HG03558 (cell line): ENCODE data around the gene KLK8.

Experiments used
- ATAC-seq: cut with Tn5 transposase; IDR thresholded peaks from one replicate; pipeline ENCODE4 v1.9.1; 2021; ENCODE audit warnings: moderate number of reproducible peaks; ENCODE audit not compliant: unreplicated experiment; ENCODE audit errors: extremely low read depth

The KLK8 gene, protein sequence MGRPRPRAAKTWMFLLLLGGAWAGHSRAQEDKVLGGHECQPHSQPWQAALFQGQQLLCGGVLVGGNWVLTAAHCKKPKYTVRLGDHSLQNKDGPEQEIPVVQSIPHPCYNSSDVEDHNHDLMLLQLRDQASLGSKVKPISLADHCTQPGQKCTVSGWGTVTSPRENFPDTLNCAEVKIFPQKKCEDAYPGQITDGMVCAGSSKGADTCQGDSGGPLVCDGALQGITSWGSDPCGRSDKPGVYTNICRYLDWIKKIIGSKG

DNA sequence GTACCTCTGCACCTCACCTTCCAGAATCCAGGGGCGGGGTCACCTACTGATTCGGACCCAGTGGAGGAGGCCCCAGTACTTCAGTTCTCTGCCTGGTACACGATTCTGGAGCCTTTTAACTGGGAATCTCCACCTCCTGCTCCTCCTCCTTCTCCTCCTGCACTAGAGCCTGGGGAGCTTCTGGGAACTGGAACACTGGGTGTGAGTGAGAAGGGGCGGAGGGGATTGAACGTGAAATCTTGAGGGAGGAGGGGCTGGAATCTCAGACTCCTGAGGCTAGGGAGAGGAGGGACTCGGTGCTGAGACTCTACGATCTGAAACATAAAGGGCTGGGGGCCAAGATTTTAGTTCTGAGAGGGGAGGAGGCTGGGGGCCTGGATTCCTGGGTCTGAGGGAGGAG is at the start of gene KLK8:
Gene KLK8, minus strand, starts transcription at position 90 of the 400 bp plus-strand sequence. CDS start 437 bp downstream, outside the sequence.
- ATAC-seq, result no peak

- no peak for ATAC-seq
Measured at GRCh38 chr19:51047031-51047335, 45.6 kb upstream of the KLK8 start.

DNA sequence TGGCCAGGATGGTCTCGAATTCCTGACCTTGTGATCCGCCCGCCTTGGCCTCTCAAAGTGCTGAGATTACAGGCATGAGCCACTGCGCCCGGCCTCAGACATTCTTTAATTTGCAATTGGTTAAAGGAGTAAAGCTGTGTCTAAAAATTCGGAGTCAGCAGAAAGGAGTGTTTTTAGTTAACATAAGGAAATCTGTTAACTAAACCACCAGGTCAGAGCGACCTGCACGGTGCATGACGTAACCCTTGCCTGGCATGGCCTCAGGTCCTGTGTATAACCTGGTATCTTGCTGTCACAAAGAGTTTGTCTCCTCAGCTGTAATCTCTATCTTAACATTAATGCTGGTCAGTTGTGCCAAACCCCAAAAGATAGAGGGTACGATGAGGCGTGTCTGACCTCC is 42.9 kb upstream of the KLK8 start:
- no peak for ATAC-seq

DNA sequence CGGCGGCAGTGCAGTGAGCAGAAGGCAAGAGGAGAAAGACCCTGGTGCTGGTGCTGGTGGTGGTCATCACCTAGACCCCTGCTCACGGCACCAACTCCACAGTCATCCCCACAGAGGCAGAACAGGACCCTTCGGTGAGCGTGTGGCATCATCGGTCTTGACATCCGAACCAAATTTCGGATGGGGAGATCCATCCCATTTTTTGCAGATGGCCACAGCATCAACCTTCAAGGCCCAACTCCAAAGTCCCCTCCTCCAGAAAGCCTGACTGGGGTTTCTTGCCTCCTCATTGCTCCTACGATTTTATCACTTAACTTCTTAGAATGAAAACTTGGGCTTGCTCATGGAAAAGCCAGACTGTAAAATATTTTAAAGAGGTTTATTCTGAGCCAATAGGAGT is 42.1 kb upstream of the KLK8 start:
- no peak for ATAC-seq

- ATAC-seq, result no peak
Measured at GRCh38 chr19:51040151-51040550, 38.7 kb upstream of the KLK8 start.

DNA sequence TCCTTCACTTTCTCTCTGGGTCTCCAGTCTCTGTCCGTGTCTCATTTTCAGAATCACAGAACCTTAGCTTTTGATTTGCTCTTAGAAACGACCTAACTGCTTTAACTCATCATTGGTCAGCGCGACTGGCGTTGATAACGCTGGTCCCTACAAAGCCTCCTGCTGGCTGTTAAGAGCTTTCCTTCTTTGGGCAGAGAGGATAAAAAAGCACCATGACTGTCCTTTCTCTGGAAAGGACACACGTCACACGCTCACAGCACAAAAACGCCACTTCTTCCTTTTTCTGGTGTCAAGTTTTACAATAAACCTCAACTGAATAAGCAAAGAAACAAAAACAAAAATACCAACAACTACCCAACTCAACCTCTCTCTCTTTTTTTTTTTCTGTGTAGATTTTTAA is 35.1 kb upstream of the KLK8 start:
- ATAC-seq, result no peak

DNA sequence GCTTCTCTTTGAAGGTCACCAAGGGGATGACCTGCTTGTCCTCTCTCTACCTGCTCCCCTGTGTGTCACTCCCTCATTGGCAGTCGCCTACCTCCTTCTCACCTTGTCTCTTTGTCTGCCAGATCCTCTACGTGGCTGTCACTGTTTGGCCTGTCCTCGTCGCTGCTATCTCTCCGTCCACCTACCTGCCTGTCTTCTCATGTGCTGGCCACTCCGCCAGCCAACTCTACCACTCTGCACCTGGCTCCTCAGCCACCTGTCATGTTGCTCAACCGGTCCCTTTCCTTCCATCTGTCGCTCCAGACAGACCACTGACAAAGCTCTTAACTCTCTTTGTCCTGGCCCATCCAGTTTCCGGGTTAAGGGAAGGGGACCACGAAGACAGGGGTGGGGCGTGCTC is 33.3 kb upstream of the KLK8 start, which contains the start of gene KLK12:
Gene KLK12, minus strand, starts transcription at position 299 of the 400 bp plus-strand sequence. CDS start 381 bp downstream, outside the sequence.
- ATAC-seq, result no peak

GRCh38 chr19:51031880-51032225 is 30.4 kb upstream of the KLK8 start:
- no peak for ATAC-seq

DNA sequence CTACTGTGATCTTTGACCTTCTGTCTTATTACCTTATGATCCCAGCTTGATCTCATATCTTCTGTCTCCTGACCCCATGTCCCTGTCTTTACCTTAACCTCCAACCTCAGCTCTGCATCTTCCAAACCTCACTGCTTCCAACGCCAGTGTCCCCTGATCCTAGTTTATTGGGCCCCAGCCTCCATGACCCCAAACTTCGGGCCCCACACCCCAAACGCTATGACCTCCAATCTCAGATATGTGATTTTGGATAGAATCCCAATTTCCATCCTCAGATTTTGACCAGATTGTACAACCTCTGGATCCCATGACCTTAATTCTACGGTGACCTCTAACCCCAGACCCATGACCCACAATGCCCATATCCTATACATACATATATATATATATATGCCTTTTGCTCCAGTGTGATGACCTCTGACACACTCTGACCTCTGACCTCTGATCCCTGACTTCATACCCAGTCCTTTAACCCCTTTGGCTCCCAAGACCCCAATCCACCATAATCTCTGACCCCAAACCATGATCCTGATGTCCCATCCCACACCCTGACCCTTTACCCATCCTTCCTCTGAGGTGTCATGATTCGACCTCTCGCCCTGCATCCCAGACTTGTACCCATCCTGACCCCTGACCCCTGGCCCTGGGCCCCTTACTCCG is 29.9 kb upstream of the KLK8 start:
- no peak for ATAC-seq

GRCh38 chr19:51030631-51031030 is 29.2 kb upstream of the KLK8 start:
- ATAC-seq, result no peak

GRCh38 chr19:51029718-51030117 is 28.3 kb upstream of the KLK8 start:
- ATAC-seq, result no peak

GRCh38 chr19:51027873-51028272 is 26.5 kb upstream of the KLK8 start:
- no peak for ATAC-seq

GRCh38 chr19:51027126-51027806 is 25.9 kb upstream of the KLK8 start:
- no peak for ATAC-seq

DNA sequence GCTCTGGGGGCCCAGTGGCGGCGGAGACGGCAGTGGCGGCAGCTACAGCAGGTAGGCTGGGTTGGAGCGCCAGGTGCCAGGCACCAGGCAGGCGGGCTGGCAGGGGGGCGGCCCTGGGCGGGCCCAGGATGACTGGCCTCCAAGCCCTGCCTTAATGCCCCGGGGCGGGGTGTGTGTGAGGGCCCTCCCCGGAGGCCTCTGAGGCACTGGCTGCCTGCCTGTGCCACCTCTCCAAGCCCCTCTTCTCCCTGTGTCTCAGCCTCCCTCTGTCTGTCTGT is 25.1 kb upstream of the KLK8 start, which contains the start of gene KLK11:
Gene KLK11, minus strand, starts transcription at position 63 of the 278 bp plus-strand sequence. CDS start 985 bp downstream, outside the sequence.
- ATAC-seq, result no peak

DNA sequence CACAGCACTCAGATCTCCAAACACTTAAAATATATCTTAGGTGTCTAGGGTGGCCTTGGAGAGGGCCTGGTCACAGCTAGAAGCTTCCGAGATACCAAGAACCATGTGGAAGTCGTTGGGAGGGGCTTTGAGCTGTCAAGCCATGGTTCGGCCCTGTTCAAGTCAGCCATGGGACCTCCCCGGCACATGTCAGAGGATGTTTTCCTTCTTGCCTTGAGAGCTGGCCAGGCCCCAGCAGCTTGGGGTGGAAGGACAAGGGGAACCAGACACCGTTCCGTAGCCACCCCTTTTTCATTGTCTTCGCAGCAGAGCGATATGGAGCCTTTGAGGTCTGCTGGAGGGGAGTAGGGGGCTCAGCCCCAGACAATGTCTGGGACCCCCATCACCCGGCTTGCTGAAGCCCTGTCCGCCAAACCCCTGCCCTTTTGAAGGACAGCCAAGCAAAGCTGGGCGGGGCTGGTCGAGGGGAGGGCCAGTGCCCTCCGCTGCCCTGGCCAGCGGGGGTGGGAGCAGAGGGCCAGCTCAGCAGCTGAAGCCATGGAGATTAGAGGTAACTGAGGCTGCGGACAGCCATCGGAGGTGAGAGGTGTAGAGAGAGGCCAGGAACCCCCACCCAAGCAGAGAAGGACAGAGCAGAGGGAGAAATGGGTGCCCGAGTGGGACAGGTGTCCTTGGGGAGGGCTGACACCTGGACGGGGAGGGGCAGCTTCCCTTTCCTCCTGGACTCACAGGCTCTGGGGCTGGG is 24.6 kb upstream of the KLK8 start:
- no peak for ATAC-seq

DNA sequence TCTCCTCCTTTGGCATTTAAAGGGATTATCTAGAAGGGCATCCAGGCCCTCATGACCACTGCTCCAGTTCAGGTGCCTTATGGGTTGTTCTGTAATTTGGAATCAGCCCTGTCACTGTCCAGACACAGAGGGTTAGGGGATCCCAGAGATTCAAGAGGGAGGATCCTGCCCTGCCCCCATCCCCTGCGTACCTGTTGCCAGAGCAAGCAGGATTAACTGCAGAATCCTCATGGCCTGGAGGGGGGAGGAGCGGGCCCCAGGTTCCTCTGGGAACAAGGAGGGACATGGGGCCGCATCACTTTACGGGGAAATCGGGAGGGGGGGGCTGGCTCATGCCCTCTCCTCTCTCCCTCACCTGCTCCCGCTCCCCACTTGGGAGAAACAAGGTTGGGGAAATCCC is 24.0 kb upstream of the KLK8 start:
- no peak for ATAC-seq

DNA sequence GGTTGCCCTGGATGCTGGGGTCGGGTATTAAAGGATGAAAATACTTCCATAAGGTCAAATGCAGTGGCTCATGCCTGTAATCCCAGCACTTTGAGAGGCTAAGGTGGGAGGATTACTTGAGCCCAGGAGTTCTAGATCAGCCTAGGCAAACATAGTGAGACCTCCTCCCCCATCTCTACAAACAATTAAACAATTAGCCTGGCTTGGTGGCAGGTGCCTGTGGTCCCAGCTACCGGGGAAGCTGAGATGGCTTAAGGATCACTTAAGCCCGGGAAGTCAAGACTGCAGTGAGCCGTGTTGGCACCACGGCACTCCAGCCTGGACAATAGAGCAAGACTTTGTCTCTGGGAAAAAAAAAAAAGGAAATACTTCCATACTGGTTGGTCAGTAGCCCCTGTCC is 23.5 kb upstream of the KLK8 start:
- ATAC-seq, result no peak

- no peak for ATAC-seq
Measured at GRCh38 chr19:51023946-51024345, 22.5 kb upstream of the KLK8 start.

- ATAC-seq, result no peak
Measured at GRCh38 chr19:51022526-51022925, 21.1 kb upstream of the KLK8 start.

- no peak for ATAC-seq
Measured at GRCh38 chr19:51020988-51021651, 19.7 kb upstream of the KLK8 start.

- no peak for ATAC-seq
Measured at GRCh38 chr19:51019544-51019925, 18.1 kb upstream of the KLK8 start, which contains the start of gene KLK10. KLK10 (minus strand) TSS chr19:51019709; CDS start chr19:51019130, 579 bp downstream.
